SU-DHL-6 (cell line): ENCODE measurements around the gene NDUFAB1.
"Not testable (repeated sequence)": the region's sequence is repeated elsewhere in the genome, so short reads cannot be mapped to it uniquely, and the experiment has no call there.

Experiments used
- EZH2phosphoT487 ChIP-seq: fragments of 200-600 bp; sonication (generic), shearing (Covaris generic); conservative IDR thresholded peaks from 2 replicates; pipeline ENCODE4 v1.6.1; 2018; ENCODE audit warnings: mild to moderate bottlenecking, antibody characterized with exemption, low read length, moderate library complexity, mixed read lengths
- TF ChIP-seq, protein P1 (sequence below): fragments of 200-600 bp; sonication (generic); IDR thresholded peaks from one replicate; pipeline ENCODE4 v1.5.1; 2017; ENCODE audit warnings: antibody characterized with exemption, mild to moderate bottlenecking, low read length, moderate library complexity; ENCODE audit not compliant: insufficient read depth, poor library complexity, severe bottlenecking

DNA sequence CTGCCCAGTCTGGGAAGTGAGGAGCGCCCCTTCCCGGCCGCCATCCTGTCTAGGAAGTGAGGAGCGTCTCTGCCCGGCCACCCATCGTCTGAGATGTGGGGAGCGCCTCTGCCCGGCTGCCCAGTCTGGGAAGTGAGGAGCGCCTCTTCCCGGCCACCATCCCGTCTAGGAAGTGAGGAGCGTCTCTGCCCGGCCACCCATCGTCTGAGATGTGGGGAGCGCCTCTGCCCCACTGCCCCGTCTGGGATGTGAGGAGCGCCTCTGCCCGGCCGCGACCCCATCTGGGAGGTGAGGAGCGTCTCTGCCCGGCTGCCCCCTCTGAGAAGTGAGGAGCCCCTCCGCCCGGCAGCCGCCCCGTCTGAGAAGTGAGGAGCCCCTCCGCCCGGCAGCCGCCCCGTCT, 12.8 kb downstream of the NDUFAB1 start:
- TF ChIP-seq EZH2phosphoT487, result not testable (repeated sequence)
- TF ChIP-seq, protein P1, sequence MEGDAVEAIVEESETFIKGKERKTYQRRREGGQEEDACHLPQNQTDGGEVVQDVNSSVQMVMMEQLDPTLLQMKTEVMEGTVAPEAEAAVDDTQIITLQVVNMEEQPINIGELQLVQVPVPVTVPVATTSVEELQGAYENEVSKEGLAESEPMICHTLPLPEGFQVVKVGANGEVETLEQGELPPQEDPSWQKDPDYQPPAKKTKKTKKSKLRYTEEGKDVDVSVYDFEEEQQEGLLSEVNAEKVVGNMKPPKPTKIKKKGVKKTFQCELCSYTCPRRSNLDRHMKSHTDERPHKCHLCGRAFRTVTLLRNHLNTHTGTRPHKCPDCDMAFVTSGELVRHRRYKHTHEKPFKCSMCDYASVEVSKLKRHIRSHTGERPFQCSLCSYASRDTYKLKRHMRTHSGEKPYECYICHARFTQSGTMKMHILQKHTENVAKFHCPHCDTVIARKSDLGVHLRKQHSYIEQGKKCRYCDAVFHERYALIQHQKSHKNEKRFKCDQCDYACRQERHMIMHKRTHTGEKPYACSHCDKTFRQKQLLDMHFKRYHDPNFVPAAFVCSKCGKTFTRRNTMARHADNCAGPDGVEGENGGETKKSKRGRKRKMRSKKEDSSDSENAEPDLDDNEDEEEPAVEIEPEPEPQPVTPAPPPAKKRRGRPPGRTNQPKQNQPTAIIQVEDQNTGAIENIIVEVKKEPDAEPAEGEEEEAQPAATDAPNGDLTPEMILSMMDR, result not testable (repeated sequence)
